ENCODE data around the gene CIRBP. TPM values are rescaled to one million over a fixed set of nuclear protein-coding genes. Genes with fewer than 3 reads are reported as not detected.

Gene CIRBP
- polyA plus RNA-seq, 1 donor: 564 TPM

GRCh38 chr19:1281569-1282287 is 12.6 kb downstream of the CIRBP start:
- Histone ChIP-seq H3K4me1 (ENCODE audit: control insufficient read depth, insufficient read depth, low read length) (peaks cover 30% of the 10 kb centered on the region), H3K36me3 (ENCODE audit: control insufficient read depth, insufficient read depth, low read length) (peaks cover 20% of the 10 kb centered on the region), H3K27ac (ENCODE audit: low read length) (no peak overlapping the region), H3K27me3 (ENCODE audit: control insufficient read depth, insufficient read depth, low read length) (peaks cover 6% of the 10 kb centered on the region), H3K4me3 (ENCODE audit: low read length) (no peak overlapping the region), H3K9me3 (ENCODE audit: control insufficient read depth, low read depth, low read length) (peaks cover 6% of the 10 kb centered on the region)
- WGBS (ENCODE audit: insufficient coverage, low lambda C conversion rate): no CpG with 5 or more reads among the region's 15 CpGs
- DNase-seq: no peak

GRCh38 chr19:1282588-1283206 is 13.6 kb downstream of the CIRBP start:
- Histone ChIP-seq H3K4me3 (ENCODE audit: low read length) (no peak overlapping the region), H3K27me3 (ENCODE audit: control insufficient read depth, insufficient read depth, low read length) (peaks cover 10% of the 10 kb centered on the region), H3K4me1 (ENCODE audit: control insufficient read depth, insufficient read depth, low read length) (peaks cover 26% of the 10 kb centered on the region), H3K27ac (ENCODE audit: low read length) (no peak overlapping the region), H3K9me3 (ENCODE audit: control insufficient read depth, low read depth, low read length) (peaks cover 6% of the 10 kb centered on the region), H3K36me3 (ENCODE audit: control insufficient read depth, insufficient read depth, low read length) (peaks cover 20% of the 10 kb centered on the region)
- no peak for DNase-seq
- WGBS (ENCODE audit: insufficient coverage, low lambda C conversion rate): no CpG with 5 or more reads among the region's 18 CpGs

GRCh38 chr19:1283207-1283916 is 14.2 kb downstream of the CIRBP start:
- peak overlapping the region; percentile 71 for H3K27ac ChIP-seq (ENCODE audit: low read length)
- H3K27me3 ChIP-seq (ENCODE audit: control insufficient read depth, insufficient read depth, low read length): peaks cover 10% of the 10 kb centered on the region
- peaks cover 16% of the 10 kb centered on the region for H3K36me3 ChIP-seq (ENCODE audit: control insufficient read depth, insufficient read depth, low read length)
- no peak for DNase-seq
- H3K9me3 ChIP-seq (ENCODE audit: control insufficient read depth, low read depth, low read length): peaks cover 6% of the 10 kb centered on the region
- H3K4me3 ChIP-seq (ENCODE audit: low read length): no peak overlapping the region
- peaks cover 26% of the 10 kb centered on the region for H3K4me1 ChIP-seq (ENCODE audit: control insufficient read depth, insufficient read depth, low read length)
- 100% methylated on average over 2 of the region's 29 CpGs for WGBS (ENCODE audit: insufficient coverage, low lambda C conversion rate)

GRCh38 chr19:1283917-1284292 is 14.8 kb downstream of the CIRBP start:
- H3K4me1 ChIP-seq (ENCODE audit: control insufficient read depth, insufficient read depth, low read length): peaks cover 26% of the 10 kb centered on the region
- H3K4me3 ChIP-seq (ENCODE audit: low read length): no peak overlapping the region
- peaks cover 13% of the 10 kb centered on the region for H3K36me3 ChIP-seq (ENCODE audit: control insufficient read depth, insufficient read depth, low read length)
- H3K27ac ChIP-seq (ENCODE audit: low read length): peak overlapping the region; percentile 71
- peaks cover 6% of the 10 kb centered on the region for H3K9me3 ChIP-seq (ENCODE audit: control insufficient read depth, low read depth, low read length)
- no CpG with 5 or more reads among the region's 12 CpGs for WGBS (ENCODE audit: insufficient coverage, low lambda C conversion rate)
- peaks cover 10% of the 10 kb centered on the region for H3K27me3 ChIP-seq (ENCODE audit: control insufficient read depth, insufficient read depth, low read length)
- no peak for DNase-seq

- peaks cover 10% of the 10 kb centered on the region for H3K27me3 ChIP-seq (ENCODE audit: control insufficient read depth, insufficient read depth, low read length)
- H3K27ac ChIP-seq (ENCODE audit: low read length): peak overlapping the region; percentile 71
- peaks cover 6% of the 10 kb centered on the region for H3K9me3 ChIP-seq (ENCODE audit: control insufficient read depth, low read depth, low read length)
- peak; percentile 73 to 92 for DNase-seq
- peaks cover 30% of the 10 kb centered on the region for H3K4me1 ChIP-seq (ENCODE audit: control insufficient read depth, insufficient read depth, low read length)
- H3K4me3 ChIP-seq (ENCODE audit: low read length): no peak overlapping the region
- peaks cover 7% of the 10 kb centered on the region for H3K36me3 ChIP-seq (ENCODE audit: control insufficient read depth, insufficient read depth, low read length)
- no CpG with 5 or more reads among the region's 20 CpGs for WGBS (ENCODE audit: insufficient coverage, low lambda C conversion rate)
These were observed 15.3 kb downstream of the CIRBP start for GRCh38 chr19:1284293-1284978.

- peaks cover 10% of the 10 kb centered on the region for H3K27me3 ChIP-seq (ENCODE audit: control insufficient read depth, insufficient read depth, low read length)
- H3K9me3 ChIP-seq (ENCODE audit: control insufficient read depth, low read depth, low read length): peaks cover 6% of the 10 kb centered on the region
- H3K4me3 ChIP-seq (ENCODE audit: low read length): no peak overlapping the region
- WGBS (ENCODE audit: insufficient coverage, low lambda C conversion rate): no CpG with 5 or more reads among the region's 51 CpGs
- peak overlapping the region; percentile 71 for H3K27ac ChIP-seq (ENCODE audit: low read length)
- H3K36me3 ChIP-seq (ENCODE audit: control insufficient read depth, insufficient read depth, low read length): peaks cover under 1% of the 10 kb centered on the region
- H3K4me1 ChIP-seq (ENCODE audit: control insufficient read depth, insufficient read depth, low read length): peaks cover 36% of the 10 kb centered on the region
- peak in 1 of 2 donors; percentile 60 for DNase-seq
These were observed 16.0 kb downstream of the CIRBP start for GRCh38 chr19:1284979-1285736.

GRCh38 chr19:1285737-1286360 is 16.7 kb downstream of the CIRBP start, which contains the start of gene EFNA2:
EFNA2 (plus strand) TSS chr19:1285873; CDS start chr19:1286169, 296 bp downstream.
- peaks cover 6% of the 10 kb centered on the region for H3K9me3 ChIP-seq (ENCODE audit: control insufficient read depth, low read depth, low read length)
- H3K4me1 ChIP-seq (ENCODE audit: control insufficient read depth, insufficient read depth, low read length): peaks cover 43% of the 10 kb centered on the region
- H3K36me3 ChIP-seq (ENCODE audit: control insufficient read depth, insufficient read depth, low read length): no peaks in the 10 kb centered on the region
- no CpG with 5 or more reads among the region's 113 CpGs for WGBS (ENCODE audit: insufficient coverage, low lambda C conversion rate)
- peak in 1 of 2 donors; percentile 70 for DNase-seq
- H3K27me3 ChIP-seq (ENCODE audit: control insufficient read depth, insufficient read depth, low read length): peaks cover 10% of the 10 kb centered on the region
- peak within 1 kb of the TSS; percentile 77 for H3K27ac ChIP-seq (ENCODE audit: low read length)
- peak within 1 kb of the TSS; percentile 67 for H3K4me3 ChIP-seq (ENCODE audit: low read length)

GRCh38 chr19:1286487-1287353 is 17.6 kb downstream of the CIRBP start:
- DNase-seq: no peak
- Histone ChIP-seq H3K36me3 (ENCODE audit: control insufficient read depth, insufficient read depth, low read length) (no peaks in the 10 kb centered on the region), H3K27ac (ENCODE audit: low read length) (peak overlapping the region; percentile 77), H3K9me3 (ENCODE audit: control insufficient read depth, low read depth, low read length) (peaks cover 6% of the 10 kb centered on the region), H3K27me3 (ENCODE audit: control insufficient read depth, insufficient read depth, low read length) (peaks cover 10% of the 10 kb centered on the region), H3K4me3 (ENCODE audit: low read length) (peak overlapping the region; percentile 67), H3K4me1 (ENCODE audit: control insufficient read depth, insufficient read depth, low read length) (peaks cover 51% of the 10 kb centered on the region)
- WGBS (ENCODE audit: insufficient coverage, low lambda C conversion rate): no CpG with 5 or more reads among the region's 38 CpGs
